Thyroid gland (tissue), 4 donors: ENCODE results near the gene IGFBP7. TPM values are rescaled to one million over a fixed set of nuclear protein-coding genes. Genes with fewer than 3 reads are reported as not detected.

Experiments used
- DNase-seq, 2 donors: peaks; one replicate each; pipeline ENCODE4 v3.0.0-alpha.2; 2019
- H3K27ac ChIP-seq, 3 donors: fragments of 200-600 bp; sonication (generic); 1 replicate in 2 of 3; 2 replicates in 1 of 3; pipeline ENCODE4 v1.5.1; 2016 to 2019; ENCODE audit warnings: mild to moderate bottlenecking in 1 of 3, moderate library complexity in 1 of 3
- H3K27me3 ChIP-seq: fragments of 200-600 bp; sonication (generic); one replicate; pipeline ENCODE4 v1.5.1; 2019
- H3K36me3 ChIP-seq, 2 donors: fragments of 200-600 bp; sonication (generic); one replicate each; pipeline ENCODE4 v1.5.1; 2016 to 2019
- H3K4me1 ChIP-seq, 2 donors: fragments of 200-600 bp; sonication (generic); one replicate each; pipeline ENCODE4 v1.5.1; 2017 to 2019
- H3K4me3 ChIP-seq, 3 donors: fragments of 200-600 bp; sonication (generic); replicated peaks in 1 of 3; 1 replicate in 2 of 3; 2 replicates in 1 of 3; pipeline ENCODE4 v1.5.1; 2016; ENCODE audit warnings: mild to moderate bottlenecking in 1 of 3
- H3K9me3 ChIP-seq: fragments of 200-600 bp; sonication (generic); one replicate; pipeline ENCODE4 v1.5.1; 2017
- CTCF ChIP-seq, 6 experiments: fragments of 200-600 bp in 3 of 6; fragments of 450-650 bp in 3 of 6; sonication (generic) in 3 of 6; IDR thresholded peaks; one replicate each; pipeline ENCODE4 v1.5.1; 2016 to 2019; ENCODE audit warnings: antibody characterized with exemption in 6 of 6, mild to moderate bottlenecking in 2 of 6, inconsistent platforms in 1 of 6, moderate library complexity in 1 of 6
- POLR2A ChIP-seq, 2 donors: fragments of 450-650 bp; IDR thresholded peaks; one replicate each; pipeline ENCODE4 v1.6.1; 2017; ENCODE audit warnings: antibody characterized with exemption in 2 of 2, mild to moderate bottlenecking in 2 of 2, moderate library complexity in 1 of 2
- WGBS, 2 donors: methylation state at CpG; one replicate each; pipeline ENCODE4 v1.1.5; 2017; 5-methylcytosine and 5-hydroxymethylcytosine counted together
- intact Hi-C: fragments of 100-400 bp; cut with DNase I; formaldehyde crosslinking; loops from one replicate; pipeline ENCODE4 v1.15.1; 2023
- total RNA-seq, 4 donors: library from RNA; depleted of rRNA; stranded (reverse); fragments of >200 nt; gene quantifications; one replicate each; pipeline ENCODE4 v1.2.3, GENCODE V29; 2016

Gene IGFBP7
- total RNA-seq, 4 donors from 2014 or later: 660 to 2,581 (median 1,387) TPM

GRCh38 chr4:57156242-57156990, 46.2 kb upstream of the IGFBP7 start:
- Histone ChIP-seq H3K4me1 (no peaks in the 10 kb centered on the region), H3K9me3 (no peaks in the 10 kb centered on the region), H3K36me3 (no peaks in the 10 kb centered on the region), H3K27me3 (no peaks in the 10 kb centered on the region), H3K4me3 (no peak overlapping the region), H3K27ac (no peak overlapping the region)
- intact Hi-C loops: loop anchor here (10.0 kb wide), 1 partner anchor 112 kb away; no protein-coding TSS in a partner anchor
- DNase-seq: no peak
- 86 to 91% methylated on average over 7 of the region's 7 CpGs for WGBS, 2 donors
- TF ChIP-seq POLR2A (IDR thresholded peaks at IDR 0.05): no peak
- TF ChIP-seq CTCF (IDR thresholded peaks at IDR 0.05): no peak

- Histone ChIP-seq H3K27me3 (no peaks in the 10 kb centered on the region), H3K36me3 (no peaks in the 10 kb centered on the region), H3K4me3 (no peak overlapping the region), H3K4me1 (no peaks in the 10 kb centered on the region), H3K27ac (no peak overlapping the region), H3K9me3 (no peaks in the 10 kb centered on the region)
- 82 to 84% methylated on average over 3 of the region's 3 CpGs for WGBS, 2 donors
- TF ChIP-seq CTCF (IDR thresholded peaks at IDR 0.05) (no peak), POLR2A (IDR thresholded peaks at IDR 0.05) (no peak)
- intact Hi-C loops: loop anchor here (10.0 kb wide), 1 partner anchor 110 kb away; no protein-coding TSS in a partner anchor
- no peak for DNase-seq
These were observed 44.7 kb upstream of the IGFBP7 start for GRCh38 chr4:57154926-57155325.

GRCh38 chr4:57154191-57154590, 44.0 kb upstream of the IGFBP7 start:
- 60% methylated on average over 4 of the region's 4 CpGs for WGBS, 2 donors
- intact Hi-C loops: loop anchor here (10.0 kb wide), 1 partner anchor 109 kb away; no protein-coding TSS in a partner anchor
- Histone ChIP-seq H3K4me1 (no peaks in the 10 kb centered on the region), H3K9me3 (no peaks in the 10 kb centered on the region), H3K36me3 (no peaks in the 10 kb centered on the region), H3K27ac (no peak overlapping the region), H3K27me3 (no peaks in the 10 kb centered on the region), H3K4me3 (no peak overlapping the region)
- no peak for TF ChIP-seq POLR2A (IDR thresholded peaks at IDR 0.05)
- no peak for DNase-seq

- Histone ChIP-seq H3K9me3 (no peaks in the 10 kb centered on the region), H3K4me3 (no peak overlapping the region), H3K36me3 (no peaks in the 10 kb centered on the region), H3K4me1 (no peaks in the 10 kb centered on the region), H3K27ac (no peak overlapping the region), H3K27me3 (no peaks in the 10 kb centered on the region)
- 93 to 96% methylated on average over 3 of the region's 3 CpGs for WGBS, 2 donors
- intact Hi-C loops: loop anchor here (10.0 kb wide), 1 partner anchor 108 kb away; no protein-coding TSS in a partner anchor
- TF ChIP-seq POLR2A (IDR thresholded peaks at IDR 0.05): no peak
- no peak for TF ChIP-seq CTCF (IDR thresholded peaks at IDR 0.05)
- no peak for DNase-seq
These were observed 43.0 kb upstream of the IGFBP7 start for GRCh38 chr4:57153207-57153606.

- WGBS, 2 donors: 86 to 88% methylated on average over 8 of the region's 8 CpGs
- H3K36me3 ChIP-seq: no peaks in the 10 kb centered on the region
- H3K4me1 ChIP-seq: no peaks in the 10 kb centered on the region
- H3K27me3 ChIP-seq: no peaks in the 10 kb centered on the region
- H3K27ac ChIP-seq: no peak overlapping the region
- TF ChIP-seq CTCF (IDR thresholded peaks at IDR 0.05) (no peak), POLR2A (IDR thresholded peaks at IDR 0.05) (no peak)
- intact Hi-C loops: loop anchor here (10.0 kb wide), 1 partner anchor 107 kb away; no protein-coding TSS in a partner anchor
- no peak for DNase-seq
- H3K4me3 ChIP-seq: no peak overlapping the region
- H3K9me3 ChIP-seq: no peaks in the 10 kb centered on the region
These were observed 41.3 kb upstream of the IGFBP7 start for GRCh38 chr4:57151481-57151880.
